HAP-1 (cell line): ENCODE results near the gene ITGBL1.

ENCODE experiments used
- DNase-seq, 2 experiments: peaks; one replicate each; pipeline ENCODE4 v3.0.0-alpha.2; 2016 to 2020; ENCODE audit warnings: low spot score in 2 of 2
- H3K27me3 ChIP-seq: fragments of 250-450 bp; sonication (Bioruptor Pico); 2 replicates; pipeline ENCODE4 v1.5.1; 2020; ENCODE audit warnings: low read depth, mild to moderate bottlenecking, moderate library complexity
- H3K36me3 ChIP-seq: fragments of 250-450 bp; sonication (Bioruptor Pico); replicated peaks from 2 replicates; pipeline ENCODE4 v1.5.1; 2020; ENCODE audit warnings: mild to moderate bottlenecking
- H3K4me1 ChIP-seq: fragments of 250-450 bp; sonication (Bioruptor Pico); 2 replicates; pipeline ENCODE4 v1.5.1; 2020; ENCODE audit warnings: mild to moderate bottlenecking
- H3K4me3 ChIP-seq: fragments of 250-450 bp; sonication (Bioruptor Pico); 2 replicates; pipeline ENCODE4 v1.5.1; 2020; ENCODE audit warnings: mild to moderate bottlenecking, moderate library complexity
- H3K9me3 ChIP-seq: fragments of 250-450 bp; sonication (Bioruptor Pico); 2 replicates; pipeline ENCODE4 v1.5.1; 2020; ENCODE audit warnings: mild to moderate bottlenecking, moderate library complexity
- in situ Hi-C: fragments of 300-500 bp; cut with MboI; formaldehyde crosslinking; loops from 3 replicates; pipeline ENCODE4 v1.14.3; 2020; ENCODE audit warnings: low sequenced_read_pairs, inconsistent platforms, mixed read lengths

Gene ITGBL1

DNA sequence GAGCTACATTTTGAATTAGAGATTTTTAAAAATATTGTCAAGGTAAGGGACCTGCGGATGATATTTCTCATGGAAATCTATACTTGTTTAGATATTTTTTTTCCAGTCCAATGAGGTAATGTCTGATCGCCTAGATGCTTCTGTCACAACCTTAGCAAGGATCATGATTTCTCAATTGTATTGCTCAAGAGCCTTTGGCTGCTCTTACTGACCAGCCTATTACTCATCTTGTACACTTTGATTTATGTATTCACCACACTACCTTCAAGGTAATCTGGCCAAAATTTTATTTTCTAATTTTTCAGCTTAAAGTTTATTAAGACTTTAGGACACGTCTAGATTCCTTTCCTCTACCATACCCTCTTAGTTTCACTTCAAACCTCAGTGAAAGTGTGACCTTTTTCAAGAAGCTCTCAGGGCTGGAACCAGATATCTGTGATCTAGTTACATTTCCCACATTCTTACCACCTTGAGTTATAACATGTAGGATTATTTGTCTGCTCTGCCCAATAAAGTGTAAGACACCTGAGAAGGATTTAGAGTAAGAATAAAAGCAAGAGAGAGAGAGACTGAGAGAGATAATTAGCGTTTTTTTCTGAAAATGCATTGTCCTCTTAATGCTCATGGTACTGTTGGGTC, 197.1 kb downstream of the ITGBL1 start:
- Histone ChIP-seq H3K4me1 (no peaks in the 10 kb centered on the region), H3K36me3 (no peaks in the 10 kb centered on the region), H3K9me3 (no peaks in the 10 kb centered on the region), H3K4me3 (no peak overlapping the region), H3K27me3 (no peaks in the 10 kb centered on the region)
- in situ Hi-C loops: no loop called here
- DNase-seq: no peak

DNA sequence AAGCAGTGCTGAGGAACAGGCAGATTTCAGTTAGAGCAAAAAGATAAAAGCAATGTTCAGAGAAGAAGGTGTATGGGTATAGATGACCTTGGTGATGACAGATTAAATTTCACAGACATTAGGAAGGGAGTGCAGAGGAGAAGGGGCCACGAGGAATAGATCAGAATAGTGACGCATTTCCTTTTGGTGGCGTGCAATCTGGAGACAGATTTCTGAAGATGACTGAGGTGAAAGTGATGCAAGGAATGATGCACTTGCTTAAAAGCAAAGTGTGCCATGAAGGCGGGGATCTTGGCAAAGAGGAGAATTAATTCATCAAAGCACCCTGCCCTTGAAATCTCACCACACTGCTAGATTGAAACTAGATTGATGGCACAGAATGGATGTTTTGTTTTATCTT, 202.4 kb downstream of the ITGBL1 start:
- in situ Hi-C loops: no loop called here
- no peak overlapping the region for H3K4me3 ChIP-seq
- H3K36me3 ChIP-seq: no peaks in the 10 kb centered on the region
- DNase-seq: no peak
- no peaks in the 10 kb centered on the region; the same call in 1 of the 2 replicates for H3K27me3 ChIP-seq
- no peaks in the 10 kb centered on the region for H3K4me1 ChIP-seq
- H3K9me3 ChIP-seq: no peaks in the 10 kb centered on the region

DNA sequence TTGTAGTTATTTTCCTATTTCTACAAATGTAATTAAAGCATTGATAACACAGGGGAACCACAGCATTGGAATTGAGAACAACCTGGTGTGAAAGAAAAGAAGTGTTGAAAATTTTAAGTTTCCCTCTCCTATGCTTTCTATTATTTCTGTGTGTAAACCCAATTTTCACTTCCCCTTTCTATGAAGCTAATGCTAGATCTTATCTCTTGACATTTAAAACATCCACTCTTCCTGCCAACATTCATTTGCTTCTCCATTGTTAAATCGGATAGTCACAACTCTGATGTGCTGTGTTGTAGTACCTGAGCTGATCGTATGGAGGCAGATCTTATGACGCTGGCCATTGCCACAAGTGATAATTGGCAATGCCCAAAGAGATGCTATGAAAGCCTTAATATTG, 203.0 kb downstream of the ITGBL1 start:
- H3K4me1 ChIP-seq: no peaks in the 10 kb centered on the region
- no peak overlapping the region for H3K4me3 ChIP-seq
- in situ Hi-C loops: no loop called here
- DNase-seq: no peak
- H3K9me3 ChIP-seq: no peaks in the 10 kb centered on the region
- H3K36me3 ChIP-seq: no peaks in the 10 kb centered on the region
- H3K27me3 ChIP-seq: no peaks in the 10 kb centered on the region; the same call in 1 of the 2 replicates

DNA sequence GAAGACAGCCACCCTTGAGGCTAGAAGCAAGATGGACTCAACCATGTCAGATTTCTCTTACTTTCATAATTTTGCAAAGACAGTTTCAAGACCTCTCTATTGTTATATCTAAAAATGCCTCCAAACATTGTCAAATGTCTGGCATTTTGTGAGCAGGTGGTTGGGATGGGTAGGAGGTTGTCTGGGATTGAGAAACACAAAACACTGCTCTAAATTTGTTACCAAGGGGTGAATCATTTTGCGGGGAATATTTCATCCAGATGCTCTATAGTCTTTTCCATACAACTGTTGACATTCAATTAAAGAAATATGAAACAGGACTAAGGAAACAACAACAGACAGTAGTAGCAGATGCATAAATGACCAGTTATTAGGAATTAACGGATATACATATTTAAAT, 208.2 kb downstream of the ITGBL1 start:
- Histone ChIP-seq H3K4me1 (no peaks in the 10 kb centered on the region; the same call in 1 of the 2 replicates), H3K4me3 (no peak overlapping the region), H3K27me3 (no peaks in the 10 kb centered on the region; the same call in 1 of the 2 replicates), H3K36me3 (no peaks in the 10 kb centered on the region), H3K9me3 (no peaks in the 10 kb centered on the region)
- DNase-seq: no peak
- in situ Hi-C loops: no loop called here

DNA sequence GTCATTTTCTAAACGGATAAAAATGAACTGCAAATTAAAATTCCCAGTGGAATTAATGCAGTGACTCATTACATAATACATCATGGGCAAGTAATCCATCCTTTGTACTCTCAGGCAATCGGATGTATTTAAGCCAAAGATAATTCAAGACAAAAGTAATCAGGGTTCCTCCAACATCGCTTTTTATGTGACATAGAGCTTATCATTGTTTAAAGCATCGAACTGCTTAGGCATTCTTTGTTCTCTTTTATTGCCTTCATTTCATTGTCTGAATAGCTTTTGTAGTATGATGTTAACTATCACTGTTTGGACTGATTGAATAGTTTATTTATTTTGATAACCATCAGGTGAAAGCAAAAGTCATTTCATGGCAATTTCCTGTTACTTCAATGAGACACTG, 209.4 kb downstream of the ITGBL1 start:
- Histone ChIP-seq H3K9me3 (no peaks in the 10 kb centered on the region), H3K36me3 (no peaks in the 10 kb centered on the region), H3K27me3 (no peaks in the 10 kb centered on the region; the same call in 1 of the 2 replicates), H3K4me3 (no peak overlapping the region), H3K4me1 (no peaks in the 10 kb centered on the region; the same call in 1 of the 2 replicates)
- in situ Hi-C loops: no loop called here
- DNase-seq: peak in 1 of 2 experiments; percentile 21

DNA sequence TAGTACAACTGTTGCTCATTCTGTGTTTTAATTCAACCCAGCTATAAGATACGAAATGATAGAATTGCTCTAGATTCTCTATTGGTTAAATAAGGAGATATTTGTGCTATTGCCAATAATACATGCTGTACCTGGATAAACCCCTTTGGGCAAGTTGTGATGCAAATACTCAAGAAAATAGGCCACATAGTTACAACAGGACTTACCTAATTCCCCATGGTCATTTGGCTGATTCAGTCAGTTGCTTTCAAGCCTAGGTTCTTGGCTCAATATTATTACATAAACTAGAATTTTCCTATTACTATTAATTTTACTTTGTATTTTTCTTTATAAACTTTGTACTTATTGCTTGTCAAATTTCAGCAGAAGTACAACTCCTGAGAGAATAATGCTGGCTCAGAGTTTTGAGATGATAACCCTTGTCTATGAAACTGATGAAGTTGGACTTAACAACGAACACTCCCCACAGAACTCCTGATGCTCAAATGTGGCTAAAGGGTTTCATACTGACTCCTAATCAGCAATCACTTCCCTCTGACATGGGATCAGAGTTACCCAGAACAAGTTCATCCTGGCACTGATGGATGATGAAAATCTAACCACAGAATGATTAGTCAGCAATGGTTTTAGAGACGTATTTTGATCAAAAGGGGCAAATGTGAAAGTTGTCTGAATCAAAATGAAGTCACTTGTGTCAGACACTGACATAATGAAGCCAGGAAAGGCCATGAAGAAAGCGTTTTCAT, 221.1 kb downstream of the ITGBL1 start:
- H3K4me3 ChIP-seq: no peak overlapping the region
- no peak for DNase-seq
- peaks cover 2% of the 10 kb centered on the region; the same call in 1 of the 2 replicates for H3K27me3 ChIP-seq
- no peaks in the 10 kb centered on the region for H3K36me3 ChIP-seq
- H3K4me1 ChIP-seq: no peaks in the 10 kb centered on the region
- in situ Hi-C loops: no loop called here
- H3K9me3 ChIP-seq: no peaks in the 10 kb centered on the region

DNA sequence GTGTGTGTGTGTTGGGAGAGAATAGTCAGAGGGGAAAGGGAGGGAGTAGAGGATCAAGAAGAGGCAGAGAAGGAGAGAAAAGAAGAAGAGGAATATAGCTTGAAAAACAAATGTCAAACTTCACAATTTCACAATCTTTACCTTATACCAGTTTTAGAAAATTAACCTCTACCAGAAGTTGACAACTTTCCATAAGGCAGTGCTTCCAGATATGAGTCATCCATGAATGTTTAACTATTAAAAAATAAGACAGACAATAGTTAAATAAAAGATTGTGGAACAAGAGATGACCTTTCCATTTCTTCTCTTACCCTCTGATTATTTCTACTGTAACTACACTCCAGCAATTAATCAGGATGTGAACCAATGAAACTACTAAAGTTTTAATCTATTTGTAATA, 229.4 kb downstream of the ITGBL1 start:
- H3K27me3 ChIP-seq: peaks cover 6% of the 10 kb centered on the region
- H3K4me1 ChIP-seq: no peaks in the 10 kb centered on the region
- in situ Hi-C loops: no loop called here
- H3K36me3 ChIP-seq: no peaks in the 10 kb centered on the region
- H3K9me3 ChIP-seq: no peaks in the 10 kb centered on the region
- DNase-seq: no peak
- H3K4me3 ChIP-seq: no peak overlapping the region

DNA sequence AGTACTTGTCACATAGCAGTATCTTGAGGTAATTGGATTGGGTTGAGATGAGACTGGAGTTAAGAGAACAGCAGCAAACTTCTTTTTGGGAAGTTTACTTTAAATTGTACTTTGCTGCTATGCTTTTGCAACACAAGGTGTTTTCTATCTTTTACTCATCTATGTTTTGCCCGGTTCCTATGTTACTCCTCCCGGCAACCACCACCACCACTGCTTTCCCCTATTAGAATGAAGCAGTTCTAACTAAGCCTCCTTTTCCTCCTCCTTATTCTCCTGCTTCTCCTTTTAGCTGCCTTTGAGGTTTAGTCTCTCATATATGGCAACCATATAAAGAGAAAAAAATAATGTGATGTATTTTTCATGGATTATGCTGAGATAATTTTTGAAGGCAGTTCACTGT, 233.5 kb downstream of the ITGBL1 start:
- Histone ChIP-seq H3K36me3 (no peaks in the 10 kb centered on the region), H3K27me3 (peaks cover 4% of the 10 kb centered on the region), H3K4me3 (no peak overlapping the region), H3K4me1 (no peaks in the 10 kb centered on the region), H3K9me3 (no peaks in the 10 kb centered on the region)
- DNase-seq: no peak
- in situ Hi-C loops: no loop called here

DNA sequence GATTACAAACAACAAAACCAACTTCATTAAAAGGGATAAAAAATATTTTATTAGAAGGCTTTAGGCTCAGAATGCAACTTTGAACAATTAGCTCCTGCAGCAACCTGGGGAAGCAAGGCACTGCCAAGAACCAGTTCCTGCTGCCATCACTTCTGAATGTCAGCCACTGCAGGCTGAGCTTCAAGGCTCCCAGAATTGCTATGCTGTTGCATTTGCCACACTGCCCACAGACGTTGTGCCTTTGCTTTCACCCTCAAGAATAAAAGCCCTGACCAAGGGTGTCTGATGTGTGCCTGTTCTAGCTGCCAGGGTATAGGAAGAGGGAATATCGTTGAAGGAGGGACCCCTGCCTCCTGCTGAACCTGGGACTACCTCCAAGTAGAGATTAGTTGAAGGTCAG, 238.4 kb downstream of the ITGBL1 start:
- in situ Hi-C loops: no loop called here
- H3K4me1 ChIP-seq: no peaks in the 10 kb centered on the region
- DNase-seq: no peak
- no peak overlapping the region for H3K4me3 ChIP-seq
- no peaks in the 10 kb centered on the region for H3K9me3 ChIP-seq
- H3K27me3 ChIP-seq: no peaks in the 10 kb centered on the region; the same call in 1 of the 2 replicates
- H3K36me3 ChIP-seq: no peaks in the 10 kb centered on the region

DNA sequence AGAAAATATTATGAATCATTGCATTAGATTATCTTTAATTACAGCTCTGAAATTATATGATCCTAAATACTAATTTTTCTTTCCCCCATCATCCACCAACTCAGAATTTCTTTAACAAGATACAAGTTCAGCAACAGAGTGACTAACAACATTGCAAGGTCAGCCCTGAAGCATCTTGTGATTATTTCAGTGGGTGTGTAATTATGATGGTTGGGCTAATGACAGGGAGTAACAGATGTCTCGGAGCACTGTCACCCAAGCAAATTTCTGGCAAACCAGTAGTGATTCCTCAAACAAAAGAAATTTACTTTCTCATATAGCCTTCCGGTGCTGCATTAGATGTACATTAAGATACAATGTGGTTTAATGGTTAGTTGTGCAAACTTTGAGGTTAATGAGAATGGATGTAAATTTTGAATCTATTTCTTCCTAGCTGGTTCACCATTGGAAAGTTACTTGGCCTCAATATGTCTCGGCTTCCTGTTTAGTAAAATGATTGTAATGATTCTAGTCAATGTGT, 238.9 kb downstream of the ITGBL1 start:
- Histone ChIP-seq H3K4me1 (no peaks in the 10 kb centered on the region), H3K27me3 (no peaks in the 10 kb centered on the region; the same call in 1 of the 2 replicates), H3K36me3 (no peaks in the 10 kb centered on the region), H3K4me3 (no peak overlapping the region), H3K9me3 (no peaks in the 10 kb centered on the region)
- in situ Hi-C loops: no loop called here
- no peak for DNase-seq

DNA sequence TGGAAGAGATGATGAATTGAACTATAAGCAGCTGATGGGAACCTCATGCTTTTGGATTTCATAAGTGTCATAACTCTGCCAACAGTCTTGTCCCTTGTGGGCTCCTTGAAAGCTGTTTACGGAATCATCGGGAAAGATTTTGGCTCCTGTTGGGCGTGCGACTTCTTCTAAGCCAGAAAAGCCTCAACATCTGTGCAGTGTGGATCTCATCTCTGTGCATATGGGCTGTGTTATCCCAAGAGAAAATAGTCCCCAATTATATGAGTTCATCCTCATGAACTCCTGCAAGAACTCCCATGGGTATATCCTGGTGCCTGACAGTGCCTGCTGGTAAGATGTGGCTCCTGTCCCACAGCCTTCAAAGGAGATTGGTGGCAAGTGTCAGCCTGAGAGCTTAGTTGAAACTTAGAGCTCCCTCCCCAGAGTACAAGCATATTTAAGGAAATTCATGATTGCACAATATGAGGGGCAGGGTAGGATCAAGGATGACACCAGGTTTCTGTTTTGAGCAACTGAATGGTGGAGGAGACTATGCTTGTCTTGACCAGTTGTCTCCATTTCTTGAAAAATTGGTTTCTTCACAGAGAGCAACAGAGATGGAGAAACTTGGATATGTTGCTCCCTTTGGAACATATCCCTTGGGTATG, 243.5 kb downstream of the ITGBL1 start:
- Histone ChIP-seq H3K27me3 (no peaks in the 10 kb centered on the region), H3K36me3 (no peaks in the 10 kb centered on the region), H3K4me3 (no peak overlapping the region), H3K9me3 (no peaks in the 10 kb centered on the region), H3K4me1 (no peaks in the 10 kb centered on the region)
- DNase-seq: no peak
- in situ Hi-C loops: no loop called here

DNA sequence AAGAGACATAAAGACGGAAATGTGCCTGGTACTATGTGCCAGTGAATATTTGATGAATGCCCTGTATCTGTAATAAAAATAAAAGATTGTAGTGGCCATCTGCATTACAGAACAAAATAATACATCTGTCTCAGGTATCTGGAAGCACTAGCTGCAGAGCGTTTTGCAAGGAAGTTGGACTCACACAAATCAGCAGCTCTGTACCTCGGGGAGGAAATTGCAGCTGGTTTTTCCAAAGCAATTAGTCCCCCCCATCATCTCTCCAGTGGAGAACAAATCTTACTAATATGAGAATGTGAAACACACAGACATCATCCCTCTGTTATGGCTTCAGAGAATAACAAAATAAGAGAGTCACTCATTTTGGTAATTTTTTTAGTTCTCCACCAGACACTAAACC, 245.3 kb downstream of the ITGBL1 start:
- Histone ChIP-seq H3K4me1 (no peaks in the 10 kb centered on the region), H3K9me3 (no peaks in the 10 kb centered on the region), H3K27me3 (no peaks in the 10 kb centered on the region), H3K36me3 (no peaks in the 10 kb centered on the region), H3K4me3 (no peak overlapping the region)
- in situ Hi-C loops: no loop called here
- no peak for DNase-seq

DNA sequence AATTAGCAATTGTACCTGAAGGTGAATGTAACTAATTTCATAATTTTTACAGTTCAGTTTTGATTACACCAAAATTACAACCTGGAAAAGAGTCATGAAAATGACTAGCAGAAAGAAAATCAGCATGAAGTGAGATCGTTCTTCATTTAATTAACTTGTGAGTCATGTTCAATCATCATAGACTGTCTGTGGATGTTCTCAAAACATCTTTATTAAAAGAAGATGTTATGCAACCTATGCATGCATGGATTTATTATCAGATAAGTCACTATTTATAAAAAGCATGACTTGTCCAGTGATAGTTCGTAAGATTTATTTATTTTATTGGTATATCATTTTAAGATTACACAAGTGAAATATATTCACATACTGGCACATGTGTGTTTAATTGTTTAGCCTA, 245.9 kb downstream of the ITGBL1 start:
- no peaks in the 10 kb centered on the region for H3K36me3 ChIP-seq
- no peak overlapping the region for H3K4me3 ChIP-seq
- in situ Hi-C loops: no loop called here
- DNase-seq: no peak
- H3K27me3 ChIP-seq: no peaks in the 10 kb centered on the region
- no peaks in the 10 kb centered on the region for H3K4me1 ChIP-seq
- H3K9me3 ChIP-seq: no peaks in the 10 kb centered on the region

DNA sequence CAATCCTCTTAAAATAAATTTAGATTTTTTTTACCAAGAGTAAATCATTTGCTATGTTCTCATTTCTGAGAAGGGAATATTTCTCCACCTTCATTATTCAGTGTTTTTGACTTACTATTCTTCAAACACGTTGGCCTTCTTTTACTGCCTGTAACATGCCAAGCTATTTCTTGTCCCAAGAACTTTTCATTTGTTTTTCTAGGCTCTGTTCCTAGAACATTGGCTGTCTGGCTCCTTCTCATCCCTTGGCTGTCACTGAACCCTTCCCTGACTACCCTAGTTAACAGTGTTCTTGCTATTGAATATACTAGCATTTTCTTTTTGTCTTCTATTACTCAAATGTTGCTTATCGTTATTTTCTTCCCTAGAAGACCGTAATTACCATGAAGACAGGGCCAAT, 248.1 kb downstream of the ITGBL1 start:
- H3K36me3 ChIP-seq: no peaks in the 10 kb centered on the region
- H3K9me3 ChIP-seq: no peaks in the 10 kb centered on the region
- no peaks in the 10 kb centered on the region for H3K4me1 ChIP-seq
- H3K4me3 ChIP-seq: no peak overlapping the region
- DNase-seq: no peak
- in situ Hi-C loops: no loop called here
- H3K27me3 ChIP-seq: 0 out of 2 replicates have a peak, but pooled peaks cover 2% of the 10 kb centered on the region
